Measurements from ENCODE around the gene DPF3. TPM values are rescaled to one million over a fixed set of nuclear protein-coding genes. Genes with fewer than 3 reads are reported as not detected.

Gene DPF3
- total and polyA plus RNA-seq, 2 of the 13 experiments (the other 11 are each of a cell fraction or from before 2014, with no cell fraction given) = 0.09 to 0.60 TPM

GRCh38 chr14:72688990-72689671, 204.8 kb downstream of the DPF3 start (continued):
- TF ChIP-seq, protein P1, sequence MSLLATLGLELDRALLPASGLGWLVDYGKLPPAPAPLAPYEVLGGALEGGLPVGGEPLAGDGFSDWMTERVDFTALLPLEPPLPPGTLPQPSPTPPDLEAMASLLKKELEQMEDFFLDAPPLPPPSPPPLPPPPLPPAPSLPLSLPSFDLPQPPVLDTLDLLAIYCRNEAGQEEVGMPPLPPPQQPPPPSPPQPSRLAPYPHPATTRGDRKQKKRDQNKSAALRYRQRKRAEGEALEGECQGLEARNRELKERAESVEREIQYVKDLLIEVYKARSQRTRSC (CRISPR knock-in tag; IDR thresholded peaks at IDR 0.05; ENCODE audit: low read depth) = no peak
- TF ChIP-seq SMAD9 (CRISPR knock-in tag; IDR thresholded peaks at IDR 0.05) = no peak
- no peak for TF ChIP-seq JARID2 (CRISPR knock-in tag; IDR thresholded peaks at IDR 0.05; ENCODE audit: insufficient replicate concordance)
- no peak for TF ChIP-seq SUZ12 (IDR thresholded peaks at IDR 0.05; ENCODE audit: low read depth, low read length)
- TF ChIP-seq ZFP1 (CRISPR knock-in tag; IDR thresholded peaks at IDR 0.05) = no peak
- no peak for TF ChIP-seq ZNF598 (CRISPR knock-in tag; IDR thresholded peaks at IDR 0.05; ENCODE audit: borderline replicate concordance)
- TF ChIP-seq MXD4 (CRISPR knock-in tag; IDR thresholded peaks at IDR 0.05) = no peak
- no peak for TF ChIP-seq ZNF775 (CRISPR knock-in tag; IDR thresholded peaks at IDR 0.05; ENCODE audit: borderline replicate concordance)
- TF ChIP-seq GLI4 (CRISPR knock-in tag; IDR thresholded peaks at IDR 0.05; ENCODE audit: borderline replicate concordance) = no peak
- TF ChIP-seq, protein P2, sequence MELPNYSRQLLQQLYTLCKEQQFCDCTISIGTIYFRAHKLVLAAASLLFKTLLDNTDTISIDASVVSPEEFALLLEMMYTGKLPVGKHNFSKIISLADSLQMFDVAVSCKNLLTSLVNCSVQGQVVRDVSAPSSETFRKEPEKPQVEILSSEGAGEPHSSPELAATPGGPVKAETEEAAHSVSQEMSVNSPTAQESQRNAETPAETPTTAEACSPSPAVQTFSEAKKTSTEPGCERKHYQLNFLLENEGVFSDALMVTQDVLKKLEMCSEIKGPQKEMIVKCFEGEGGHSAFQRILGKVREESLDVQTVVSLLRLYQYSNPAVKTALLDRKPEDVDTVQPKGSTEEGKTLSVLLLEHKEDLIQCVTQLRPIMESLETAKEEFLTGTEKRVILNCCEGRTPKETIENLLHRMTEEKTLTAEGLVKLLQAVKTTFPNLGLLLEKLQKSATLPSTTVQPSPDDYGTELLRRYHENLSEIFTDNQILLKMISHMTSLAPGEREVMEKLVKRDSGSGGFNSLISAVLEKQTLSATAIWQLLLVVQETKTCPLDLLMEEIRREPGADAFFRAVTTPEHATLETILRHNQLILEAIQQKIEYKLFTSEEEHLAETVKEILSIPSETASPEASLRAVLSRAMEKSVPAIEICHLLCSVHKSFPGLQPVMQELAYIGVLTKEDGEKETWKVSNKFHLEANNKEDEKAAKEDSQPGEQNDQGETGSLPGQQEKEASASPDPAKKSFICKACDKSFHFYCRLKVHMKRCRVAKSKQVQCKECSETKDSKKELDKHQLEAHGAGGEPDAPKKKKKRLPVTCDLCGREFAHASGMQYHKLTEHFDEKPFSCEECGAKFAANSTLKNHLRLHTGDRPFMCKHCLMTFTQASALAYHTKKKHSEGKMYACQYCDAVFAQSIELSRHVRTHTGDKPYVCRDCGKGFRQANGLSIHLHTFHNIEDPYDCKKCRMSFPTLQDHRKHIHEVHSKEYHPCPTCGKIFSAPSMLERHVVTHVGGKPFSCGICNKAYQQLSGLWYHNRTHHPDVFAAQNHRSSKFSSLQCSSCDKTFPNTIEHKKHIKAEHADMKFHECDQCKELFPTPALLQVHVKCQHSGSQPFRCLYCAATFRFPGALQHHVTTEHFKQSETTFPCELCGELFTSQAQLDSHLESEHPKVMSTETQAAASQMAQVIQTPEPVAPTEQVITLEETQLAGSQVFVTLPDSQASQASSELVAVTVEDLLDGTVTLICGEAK (IDR thresholded peaks at IDR 0.05) = no peak
- TF ChIP-seq, protein P2 (CRISPR knock-in tag; IDR thresholded peaks at IDR 0.05) = no peak
- TF ChIP-seq KDM5B (CRISPR knock-in tag; IDR thresholded peaks at IDR 0.05; ENCODE audit: borderline replicate concordance) = no peak
- no peak for TF ChIP-seq HIVEP1 (CRISPR knock-in tag; IDR thresholded peaks at IDR 0.05)
- TF ChIP-seq, protein P3, sequence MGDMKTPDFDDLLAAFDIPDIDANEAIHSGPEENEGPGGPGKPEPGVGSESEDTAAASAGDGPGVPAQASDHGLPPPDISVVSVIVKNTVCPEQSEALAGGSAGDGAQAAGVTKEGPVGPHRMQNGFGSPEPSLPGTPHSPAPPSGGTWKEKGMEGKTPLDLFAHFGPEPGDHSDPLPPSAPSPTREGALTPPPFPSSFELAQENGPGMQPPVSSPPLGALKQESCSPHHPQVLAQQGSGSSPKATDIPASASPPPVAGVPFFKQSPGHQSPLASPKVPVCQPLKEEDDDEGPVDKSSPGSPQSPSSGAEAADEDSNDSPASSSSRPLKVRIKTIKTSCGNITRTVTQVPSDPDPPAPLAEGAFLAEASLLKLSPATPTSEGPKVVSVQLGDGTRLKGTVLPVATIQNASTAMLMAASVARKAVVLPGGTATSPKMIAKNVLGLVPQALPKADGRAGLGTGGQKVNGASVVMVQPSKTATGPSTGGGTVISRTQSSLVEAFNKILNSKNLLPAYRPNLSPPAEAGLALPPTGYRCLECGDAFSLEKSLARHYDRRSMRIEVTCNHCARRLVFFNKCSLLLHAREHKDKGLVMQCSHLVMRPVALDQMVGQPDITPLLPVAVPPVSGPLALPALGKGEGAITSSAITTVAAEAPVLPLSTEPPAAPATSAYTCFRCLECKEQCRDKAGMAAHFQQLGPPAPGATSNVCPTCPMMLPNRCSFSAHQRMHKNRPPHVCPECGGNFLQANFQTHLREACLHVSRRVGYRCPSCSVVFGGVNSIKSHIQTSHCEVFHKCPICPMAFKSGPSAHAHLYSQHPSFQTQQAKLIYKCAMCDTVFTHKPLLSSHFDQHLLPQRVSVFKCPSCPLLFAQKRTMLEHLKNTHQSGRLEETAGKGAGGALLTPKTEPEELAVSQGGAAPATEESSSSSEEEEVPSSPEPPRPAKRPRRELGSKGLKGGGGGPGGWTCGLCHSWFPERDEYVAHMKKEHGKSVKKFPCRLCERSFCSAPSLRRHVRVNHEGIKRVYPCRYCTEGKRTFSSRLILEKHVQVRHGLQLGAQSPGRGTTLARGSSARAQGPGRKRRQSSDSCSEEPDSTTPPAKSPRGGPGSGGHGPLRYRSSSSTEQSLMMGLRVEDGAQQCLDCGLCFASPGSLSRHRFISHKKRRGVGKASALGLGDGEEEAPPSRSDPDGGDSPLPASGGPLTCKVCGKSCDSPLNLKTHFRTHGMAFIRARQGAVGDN (CRISPR knock-in tag; IDR thresholded peaks at IDR 0.05) = peak; percentile 13; the same call in 1 of the 2 replicates
- no peak for TF ChIP-seq TP53 (CRISPR knock-in tag; conservative IDR thresholded peaks at IDR 0.05)
- peak; percentile 23; the same call in 1 of the 2 replicates for TF ChIP-seq ZFX (CRISPR knock-in tag; IDR thresholded peaks at IDR 0.05; ENCODE audit: low read depth)
- TF ChIP-seq JUN (CRISPR knock-in tag; IDR thresholded peaks at IDR 0.05) = no peak
